ENCODE results near the gene RNF166.
A peak's percentile ranks its signal among the peaks of the same experiment; 100 is the strongest.

Gene RNF166

DNA sequence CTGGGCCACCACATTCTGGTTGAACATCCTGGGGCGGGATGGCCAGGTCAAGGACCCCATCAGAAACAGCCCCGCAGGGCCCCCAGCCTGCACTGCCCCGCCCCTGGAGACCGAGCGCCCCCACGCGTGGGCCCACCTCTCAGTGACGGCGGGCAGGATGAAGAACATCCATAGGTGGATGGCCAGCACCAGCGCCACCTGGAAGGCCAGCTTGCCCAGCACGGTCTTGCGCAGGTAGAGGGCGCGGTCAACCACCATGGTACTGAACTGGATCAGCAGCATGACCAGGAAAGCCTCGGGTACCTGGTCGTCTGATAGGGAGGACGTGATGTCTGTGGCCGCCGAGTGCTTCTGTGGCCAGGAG is 13.7 kb upstream of the RNF166 start:
- Mint-ChIP-seq H3K27ac (peak overlapping the region; percentile 30), H3K36me3 (peaks cover 5% of the 10 kb centered on the region), H3K9me3 (no peaks in the 10 kb centered on the region), H3K27me3 (no peaks in the 10 kb centered on the region), H3K4me1 (no peaks in the 10 kb centered on the region), H3K4me3 (no peak overlapping the region)

DNA sequence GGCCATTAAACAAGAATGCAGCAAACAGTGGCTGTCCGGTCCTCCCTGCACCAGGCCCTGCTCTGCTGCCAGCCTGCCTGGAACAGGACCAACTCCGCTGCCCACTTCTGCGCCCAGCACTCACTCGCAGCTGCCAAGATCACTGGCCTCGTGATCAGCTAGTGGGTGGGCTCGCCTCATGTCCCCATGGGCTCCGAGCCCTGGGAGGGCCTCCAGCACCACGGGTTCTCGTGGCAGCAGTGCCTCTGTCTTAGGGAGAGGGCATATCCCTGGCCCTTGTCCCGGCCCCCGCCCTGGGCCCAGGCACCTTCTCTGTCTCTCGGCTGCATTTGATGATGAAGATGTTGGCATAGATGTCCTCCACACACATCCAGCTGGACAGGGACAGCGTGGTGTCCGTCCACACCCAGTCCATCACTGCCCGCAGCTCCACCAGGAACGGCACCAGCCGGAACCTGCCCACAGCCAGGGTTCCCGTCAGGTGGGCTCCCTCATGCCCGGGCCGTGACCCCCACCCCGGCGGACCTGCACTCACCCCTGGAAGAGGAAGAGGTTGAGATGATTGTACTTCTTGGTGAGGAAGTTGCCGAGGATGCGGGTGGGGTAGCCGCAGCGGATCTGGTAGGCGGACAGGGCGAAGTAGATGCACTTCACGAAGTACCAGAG is 13.2 kb upstream of the RNF166 start:
- H3K36me3 Mint-ChIP-seq, result peaks cover 5% of the 10 kb centered on the region
- no peaks in the 10 kb centered on the region for H3K27me3 Mint-ChIP-seq
- no peaks in the 10 kb centered on the region for H3K9me3 Mint-ChIP-seq
- H3K27ac Mint-ChIP-seq, result no peak overlapping the region
- H3K4me3 Mint-ChIP-seq, result no peak overlapping the region
- H3K4me1 Mint-ChIP-seq, result no peaks in the 10 kb centered on the region

DNA sequence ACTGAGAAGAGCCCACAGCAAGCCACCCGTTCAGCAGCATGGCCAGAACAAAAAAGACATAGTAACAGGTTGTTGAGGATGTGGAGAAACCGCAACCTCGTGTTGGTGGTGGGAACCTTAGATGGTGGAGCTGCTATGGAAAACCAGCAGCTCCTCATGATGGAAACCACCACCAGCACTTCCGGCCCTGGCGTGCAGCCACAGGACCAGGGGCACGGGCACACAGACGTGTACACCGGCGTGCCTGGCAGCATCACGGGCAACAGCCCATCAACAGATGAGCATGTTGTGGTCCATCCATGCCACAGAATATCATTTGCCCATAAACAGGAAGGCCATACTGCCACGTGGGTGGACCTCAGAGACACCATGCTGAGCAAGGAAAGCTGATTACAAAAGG is 12.0 kb upstream of the RNF166 start:
- Mint-ChIP-seq H3K27ac (peak overlapping the region; percentile 23), H3K36me3 (peaks cover 5% of the 10 kb centered on the region), H3K4me3 (no peak overlapping the region), H3K9me3 (no peaks in the 10 kb centered on the region), H3K27me3 (no peaks in the 10 kb centered on the region), H3K4me1 (no peaks in the 10 kb centered on the region)

DNA sequence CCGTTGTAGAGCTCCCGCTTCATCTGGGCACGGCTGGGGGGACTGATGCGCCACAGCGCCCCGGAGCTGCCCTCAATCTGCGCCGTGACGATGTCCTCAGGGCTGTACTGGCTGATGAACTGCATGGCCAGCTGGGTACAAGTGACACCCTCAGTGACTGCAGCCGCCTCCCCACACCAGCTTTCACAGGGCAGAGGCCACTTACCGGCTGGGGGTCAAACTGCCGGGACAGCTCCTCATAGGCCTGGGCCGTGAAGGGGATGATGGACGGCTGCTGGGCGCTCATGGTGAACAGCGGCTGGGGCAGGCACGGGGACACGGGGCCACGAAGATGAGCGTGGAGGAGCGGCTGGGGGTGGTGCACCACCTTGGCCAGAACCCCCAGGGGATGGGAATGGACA is 10.4 kb upstream of the RNF166 start:
- H3K36me3 Mint-ChIP-seq, result peaks cover 5% of the 10 kb centered on the region
- no peak overlapping the region for H3K27ac Mint-ChIP-seq
- no peak overlapping the region for H3K4me3 Mint-ChIP-seq
- no peaks in the 10 kb centered on the region for H3K27me3 Mint-ChIP-seq
- no peaks in the 10 kb centered on the region for H3K9me3 Mint-ChIP-seq
- H3K4me1 Mint-ChIP-seq, result peaks cover 5% of the 10 kb centered on the region

DNA sequence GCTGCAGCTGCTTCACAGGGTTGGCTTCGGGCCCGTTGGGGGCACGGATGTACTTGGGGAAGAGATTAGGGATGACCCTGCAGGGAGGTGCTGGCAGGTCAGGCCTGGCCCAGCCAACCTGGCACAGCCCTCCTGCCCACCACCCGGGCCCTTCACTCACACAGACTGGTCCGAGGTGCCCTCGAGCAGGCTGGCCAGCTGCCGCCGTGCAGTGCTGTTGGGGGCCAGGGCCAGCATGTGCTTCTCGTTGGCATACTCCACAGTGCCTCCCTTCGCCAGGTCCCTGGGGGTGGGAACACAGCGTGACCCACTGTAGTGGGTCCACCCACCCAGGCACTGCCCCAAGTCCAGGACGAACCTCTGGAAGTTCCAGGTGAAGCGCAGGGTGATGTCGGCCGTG is 10.0 kb upstream of the RNF166 start:
- no peaks in the 10 kb centered on the region for H3K9me3 Mint-ChIP-seq
- H3K36me3 Mint-ChIP-seq, result peaks cover 5% of the 10 kb centered on the region
- H3K27ac Mint-ChIP-seq, result no peak overlapping the region
- peaks cover 7% of the 10 kb centered on the region for H3K4me1 Mint-ChIP-seq
- no peaks in the 10 kb centered on the region for H3K27me3 Mint-ChIP-seq
- no peak overlapping the region for H3K4me3 Mint-ChIP-seq

DNA sequence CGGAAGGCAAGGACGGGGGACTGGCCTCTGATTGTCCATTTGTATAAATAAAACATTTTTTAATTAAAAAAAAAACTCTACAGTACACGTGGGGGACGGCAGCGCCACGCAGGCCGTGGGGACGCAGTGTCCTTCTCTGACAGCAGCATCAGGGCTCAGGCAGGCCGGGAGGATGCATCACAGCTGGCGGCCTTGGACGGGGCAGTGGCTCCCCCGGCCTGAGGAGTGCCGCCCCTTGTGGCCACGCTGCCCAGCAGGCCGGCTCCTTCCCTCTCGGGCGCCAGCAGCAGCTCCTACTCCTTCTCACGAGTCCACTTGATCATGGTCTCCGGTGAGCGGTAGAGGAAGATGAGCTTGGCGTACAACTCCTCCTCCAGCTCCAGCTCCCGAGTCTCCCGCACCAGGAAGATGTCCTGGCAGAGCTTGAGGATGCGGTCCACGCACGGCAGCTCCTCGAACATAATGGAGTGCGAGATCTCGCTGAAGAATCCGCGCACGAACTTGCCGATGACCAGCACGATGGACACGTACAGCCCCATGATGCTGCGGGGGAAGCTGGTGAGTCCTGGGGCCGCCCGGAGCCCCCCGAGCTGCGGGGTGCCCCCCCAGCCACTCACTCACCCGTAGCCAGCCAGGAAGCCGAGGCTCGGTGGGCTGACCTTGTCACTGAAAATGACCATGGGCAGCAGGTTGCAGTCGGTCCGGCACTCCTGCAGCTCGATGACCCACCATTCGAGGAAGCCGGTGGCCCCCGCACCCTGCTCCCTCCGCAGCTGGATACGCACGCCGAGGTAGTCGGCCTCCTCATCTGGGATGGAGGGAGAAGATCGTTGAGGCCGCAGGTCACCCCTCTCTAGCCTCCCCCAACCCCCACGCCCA is 9.3 kb upstream of the RNF166 start:
- H3K36me3 Mint-ChIP-seq, result peaks cover 4% of the 10 kb centered on the region
- H3K4me1 Mint-ChIP-seq, result peaks cover 7% of the 10 kb centered on the region
- H3K27ac Mint-ChIP-seq, result no peak overlapping the region
- no peaks in the 10 kb centered on the region for H3K9me3 Mint-ChIP-seq
- H3K4me3 Mint-ChIP-seq, result no peak overlapping the region
- H3K27me3 Mint-ChIP-seq, result no peaks in the 10 kb centered on the region

DNA sequence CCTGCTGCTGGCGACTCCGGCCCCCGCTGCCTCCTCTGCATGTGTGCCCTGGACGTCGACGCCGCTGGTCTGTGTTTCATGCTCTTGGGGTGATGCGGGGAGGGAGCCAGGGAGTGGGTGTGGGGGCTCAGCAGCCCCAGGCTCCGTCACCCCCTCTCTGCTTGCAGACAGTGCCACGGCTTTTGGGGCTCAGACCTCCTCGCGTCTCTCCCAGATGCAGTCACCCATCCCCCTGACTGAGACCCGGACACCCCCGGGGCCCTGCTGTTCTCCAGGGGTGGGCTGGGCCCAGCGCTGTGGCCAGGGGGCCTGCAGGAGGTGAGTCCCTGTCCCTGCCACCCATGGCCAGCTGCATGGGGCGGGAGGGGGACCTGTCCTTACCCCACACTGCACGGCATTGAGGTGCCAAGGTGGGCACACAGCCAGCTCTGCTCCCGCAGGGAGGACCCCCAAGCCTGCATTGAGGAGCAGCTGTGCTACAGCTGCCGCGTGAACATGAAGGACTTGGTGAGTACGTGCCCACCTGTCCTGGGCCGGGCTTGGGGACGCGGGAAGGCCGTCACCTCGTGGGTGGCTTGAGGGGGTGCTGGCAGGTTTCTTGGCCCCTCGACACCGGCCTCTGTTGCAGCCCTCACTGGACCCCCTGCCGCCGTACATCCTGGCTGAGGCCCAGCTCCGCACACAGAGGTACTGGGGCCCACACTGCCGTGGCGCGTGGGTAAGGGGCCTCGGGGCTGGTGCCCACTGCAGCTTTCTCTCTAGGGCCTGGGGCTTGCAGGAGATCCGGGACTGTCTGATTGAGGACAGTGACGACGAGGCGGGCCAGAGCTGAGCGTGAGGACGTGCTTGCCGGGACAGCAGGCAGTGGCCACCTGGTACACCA is 8.5 kb upstream of the RNF166 start:
- Mint-ChIP-seq H3K27me3 (no peaks in the 10 kb centered on the region), H3K36me3 (peaks cover 4% of the 10 kb centered on the region), H3K9me3 (no peaks in the 10 kb centered on the region), H3K4me1 (peaks cover 8% of the 10 kb centered on the region), H3K4me3 (no peak overlapping the region), H3K27ac (no peak overlapping the region)

DNA sequence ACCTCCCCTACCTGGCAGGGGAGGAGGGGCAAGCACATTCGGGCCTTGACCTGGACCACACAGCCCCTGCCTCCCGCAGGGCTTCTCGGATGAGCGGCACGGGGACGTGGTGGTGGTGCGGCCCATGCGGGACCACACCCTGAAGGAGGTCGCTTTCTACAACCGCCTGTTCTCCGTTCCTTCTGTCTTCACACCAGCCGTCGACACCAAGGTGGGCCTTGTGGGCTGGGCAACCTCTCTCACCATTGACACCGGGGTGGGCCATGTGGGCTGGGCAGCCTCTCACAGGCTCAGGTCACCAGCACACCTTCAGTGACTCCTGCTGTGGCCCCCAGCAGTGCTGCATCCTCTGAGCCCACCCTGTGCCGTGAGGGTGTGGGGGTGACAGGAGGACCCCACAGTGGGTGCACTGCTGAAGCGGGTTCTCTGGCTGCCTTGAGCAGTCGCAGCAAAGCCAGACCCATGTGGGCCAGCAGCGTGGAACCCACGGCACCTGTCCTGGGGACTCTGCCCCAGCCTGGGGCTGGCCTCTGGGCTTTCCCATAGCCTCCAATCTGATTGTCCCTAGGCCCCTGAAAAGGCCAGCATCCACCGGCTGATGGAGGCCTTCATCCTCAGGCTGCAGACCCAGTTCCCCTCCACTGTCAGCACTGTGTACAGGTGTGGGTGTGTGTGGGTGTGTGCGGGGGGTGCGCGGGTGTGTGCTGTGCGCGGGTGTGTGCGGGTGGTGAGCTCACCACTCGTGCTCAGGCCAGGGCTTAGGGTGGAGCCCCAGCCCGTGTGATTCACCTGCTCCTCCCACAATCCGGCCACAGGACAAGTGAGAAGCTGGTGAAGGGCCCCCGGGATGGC is 7.6 kb upstream of the RNF166 start:
- H3K4me3 Mint-ChIP-seq, result no peak overlapping the region
- no peak overlapping the region for H3K27ac Mint-ChIP-seq
- H3K36me3 Mint-ChIP-seq, result peaks cover 2% of the 10 kb centered on the region
- H3K27me3 Mint-ChIP-seq, result no peaks in the 10 kb centered on the region
- no peaks in the 10 kb centered on the region for H3K9me3 Mint-ChIP-seq
- H3K4me1 Mint-ChIP-seq, result peaks cover 11% of the 10 kb centered on the region

DNA sequence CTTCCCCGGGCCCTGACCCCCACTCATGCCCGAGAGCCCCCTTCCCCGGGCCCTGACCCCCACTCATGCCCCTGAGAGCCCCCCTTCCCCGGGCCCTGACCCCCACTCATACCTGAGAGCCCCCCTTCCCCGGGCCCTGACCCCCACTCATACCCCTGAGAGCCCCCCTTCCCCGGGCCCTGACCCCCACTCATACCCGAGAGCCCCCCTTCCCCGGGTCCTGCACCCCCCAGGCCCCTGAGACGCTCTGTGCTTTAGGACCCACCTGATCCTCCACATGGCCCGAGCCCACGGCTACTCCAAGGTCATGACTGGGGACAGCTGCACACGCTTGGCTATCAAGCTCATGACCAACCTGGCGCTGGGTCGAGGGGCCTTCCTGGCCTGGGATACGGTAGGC is 6.8 kb upstream of the RNF166 start:
- Mint-ChIP-seq H3K9me3 (no peaks in the 10 kb centered on the region), H3K36me3 (peaks cover 2% of the 10 kb centered on the region), H3K4me3 (no peak overlapping the region), H3K27ac (no peak overlapping the region), H3K4me1 (peaks cover 11% of the 10 kb centered on the region), H3K27me3 (no peaks in the 10 kb centered on the region)

DNA sequence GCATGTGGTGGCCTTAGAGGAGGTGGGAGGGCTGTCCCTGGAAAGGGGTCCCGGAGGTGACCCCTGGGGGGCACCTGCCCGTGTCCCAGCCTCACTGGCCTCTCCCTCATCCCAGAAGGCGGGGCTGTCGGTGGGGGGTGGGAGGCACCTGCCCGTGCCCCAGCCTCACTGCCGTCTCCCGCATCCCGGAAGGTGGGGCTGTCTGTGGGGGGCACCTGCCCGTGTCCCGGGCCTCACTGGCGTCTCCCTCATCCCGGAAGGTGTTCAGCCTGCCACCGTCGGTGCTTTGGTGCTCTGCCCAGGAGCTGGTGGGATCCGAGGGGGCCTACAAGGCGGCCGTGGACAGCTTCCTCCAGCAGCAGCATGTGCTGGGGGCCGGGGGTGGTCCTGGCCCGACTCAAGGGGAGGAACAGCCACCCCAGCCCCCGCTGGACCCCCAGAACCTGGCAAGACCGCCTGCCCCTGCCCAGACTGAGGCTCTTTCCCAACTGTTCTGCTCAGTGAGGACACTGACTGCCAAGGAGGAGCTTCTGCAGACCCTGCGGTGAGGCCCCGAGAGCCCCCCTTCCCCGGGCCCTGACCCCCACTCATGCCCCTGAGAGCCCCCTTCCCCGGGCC is 6.3 kb upstream of the RNF166 start:
- H3K27ac Mint-ChIP-seq, result no peak overlapping the region
- H3K27me3 Mint-ChIP-seq, result no peaks in the 10 kb centered on the region
- H3K4me3 Mint-ChIP-seq, result no peak overlapping the region
- peaks cover 12% of the 10 kb centered on the region for H3K4me1 Mint-ChIP-seq
- no peaks in the 10 kb centered on the region for H3K9me3 Mint-ChIP-seq
- H3K36me3 Mint-ChIP-seq, result peaks cover 2% of the 10 kb centered on the region

DNA sequence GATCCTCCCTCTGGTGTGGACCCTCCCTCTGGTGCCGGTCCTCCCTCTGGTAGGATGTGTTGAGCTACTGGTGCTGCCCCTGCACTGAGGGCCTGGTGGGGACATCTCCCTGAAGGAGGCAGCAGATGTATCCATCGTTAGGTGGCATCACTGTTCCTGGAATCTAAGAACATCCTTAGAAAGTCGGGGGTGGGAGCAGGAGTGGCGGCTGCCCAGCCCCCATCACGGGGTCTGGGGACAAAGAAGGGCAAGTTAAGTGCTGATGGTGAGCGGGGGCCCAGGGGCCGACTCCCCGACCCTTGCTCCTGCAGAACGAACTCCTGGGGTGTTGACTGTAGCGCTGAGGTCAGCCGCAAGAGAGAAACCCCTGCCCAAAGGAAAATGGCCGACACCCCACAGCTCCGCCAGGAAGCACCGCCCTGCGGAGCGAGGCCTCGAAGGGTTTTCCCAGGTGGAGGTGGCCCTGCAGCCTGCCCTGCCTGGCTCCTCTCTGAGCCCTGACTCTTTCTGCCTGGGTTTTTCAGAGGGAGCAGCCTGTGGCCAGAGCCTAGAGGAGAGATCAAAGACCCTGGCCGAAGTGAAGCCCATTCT is 5.6 kb upstream of the RNF166 start:
- no peak overlapping the region for H3K4me3 Mint-ChIP-seq
- H3K9me3 Mint-ChIP-seq, result no peaks in the 10 kb centered on the region
- no peaks in the 10 kb centered on the region for H3K27me3 Mint-ChIP-seq
- no peaks in the 10 kb centered on the region for H3K36me3 Mint-ChIP-seq
- no peak overlapping the region for H3K27ac Mint-ChIP-seq
- peaks cover 17% of the 10 kb centered on the region for H3K4me1 Mint-ChIP-seq

DNA sequence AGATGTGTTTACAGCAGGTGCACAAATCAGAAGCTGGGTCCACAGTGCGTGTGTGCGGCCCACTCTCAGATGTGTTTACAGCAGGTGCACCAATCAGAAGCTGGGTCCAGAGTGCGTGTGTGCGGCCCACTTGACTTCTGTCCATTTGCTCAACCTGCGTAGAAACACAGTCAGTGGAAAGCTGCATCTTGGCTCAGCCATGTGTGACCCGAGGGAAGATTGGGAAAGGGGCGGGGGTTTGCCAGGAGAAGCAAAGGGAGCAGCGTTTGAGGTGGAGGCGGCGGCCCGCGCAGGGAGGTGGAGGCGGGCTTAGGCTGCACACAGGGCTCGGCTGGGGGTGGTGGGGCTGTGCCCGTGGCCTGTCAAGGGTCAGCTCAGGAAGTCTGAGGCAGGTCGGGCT is 4.3 kb upstream of the RNF166 start:
- H3K4me1 Mint-ChIP-seq, result peaks cover 17% of the 10 kb centered on the region
- H3K27me3 Mint-ChIP-seq, result no peaks in the 10 kb centered on the region
- no peaks in the 10 kb centered on the region for H3K9me3 Mint-ChIP-seq
- no peaks in the 10 kb centered on the region for H3K36me3 Mint-ChIP-seq
- no peak overlapping the region for H3K4me3 Mint-ChIP-seq
- H3K27ac Mint-ChIP-seq, result no peak overlapping the region

DNA sequence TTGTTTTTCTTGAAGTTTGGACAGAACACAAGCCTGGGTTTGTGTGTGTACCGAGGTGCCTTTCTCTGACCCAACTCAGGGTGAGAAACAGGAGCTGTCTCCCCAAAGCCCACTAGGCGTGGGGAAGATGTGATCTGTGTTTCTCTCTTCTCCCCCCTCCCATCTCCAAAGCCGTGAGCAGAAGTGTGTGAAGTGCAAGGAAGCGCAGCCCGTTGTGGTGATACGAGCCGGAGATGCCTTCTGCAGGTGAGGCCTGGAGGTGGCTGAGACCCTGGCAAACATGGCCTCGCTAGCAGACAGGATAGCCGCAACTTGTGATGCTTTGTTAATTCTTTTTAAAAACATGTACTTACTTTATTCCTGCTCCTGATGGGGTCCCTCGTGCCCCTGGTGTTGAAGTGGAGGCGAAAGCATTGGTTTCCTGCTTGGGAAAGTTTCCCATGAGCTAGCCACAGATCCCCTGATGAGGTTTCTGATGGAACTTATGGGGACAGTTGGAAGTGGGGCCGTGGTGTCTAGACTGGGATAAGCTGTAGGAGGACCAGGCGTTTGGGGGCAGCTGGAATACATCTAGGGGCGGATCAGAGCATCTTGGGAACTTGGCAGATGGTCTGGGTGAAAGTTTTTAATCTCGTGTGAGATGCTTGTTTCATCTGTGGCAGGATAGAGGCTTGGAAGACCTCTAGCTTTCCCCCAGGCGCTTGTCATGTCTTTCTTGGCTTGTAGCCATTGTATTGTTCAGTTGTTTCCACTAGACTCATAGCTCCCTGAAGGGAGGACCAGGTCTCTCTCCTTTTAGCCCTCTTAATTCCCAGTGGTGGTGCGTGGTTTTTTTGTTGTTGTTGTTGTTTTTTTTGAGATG is 988 bp upstream of the RNF166 start:
- H3K27me3 Mint-ChIP-seq, result no peaks in the 10 kb centered on the region
- H3K36me3 Mint-ChIP-seq, result no peaks in the 10 kb centered on the region

DNA sequence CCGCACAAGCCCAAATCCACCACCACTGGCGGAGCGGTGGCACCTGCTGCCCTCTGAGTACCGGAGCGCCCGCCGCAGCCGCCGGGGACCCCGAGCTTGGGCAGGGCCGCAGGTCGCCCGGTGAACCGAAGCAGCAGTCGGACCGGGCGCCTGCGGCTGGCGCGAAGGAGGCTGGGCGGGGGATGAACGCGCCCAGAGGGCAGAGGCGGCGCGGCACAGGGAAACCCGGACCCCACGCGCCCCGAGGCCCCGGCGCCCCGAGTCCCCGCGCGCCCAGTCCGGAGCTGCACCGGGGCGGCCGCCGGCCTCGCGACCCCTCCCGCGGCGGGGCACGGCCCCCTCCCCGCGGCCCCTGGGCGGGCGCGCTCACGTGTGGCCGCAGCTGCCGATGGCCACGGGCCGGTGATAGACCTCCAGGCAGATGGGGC is 393 bp downstream of the RNF166 start:
- H3K27me3 Mint-ChIP-seq, result no peaks in the 10 kb centered on the region
- H3K36me3 Mint-ChIP-seq, result no peaks in the 10 kb centered on the region
- H3K4me1 Mint-ChIP-seq, result peaks cover 49% of the 10 kb centered on the region
- no peaks in the 10 kb centered on the region for H3K9me3 Mint-ChIP-seq
- no peak overlapping the region for H3K27ac Mint-ChIP-seq
- peak overlapping the region; percentile 89 for H3K4me3 Mint-ChIP-seq

More for the DNA sequence above, 988 bp upstream of the RNF166 start:
- Mint-ChIP-seq H3K4me3 (peak overlapping the region; percentile 86), H3K27ac (peak overlapping the region; percentile 56), H3K4me1 (peaks cover 44% of the 10 kb centered on the region), H3K9me3 (no peaks in the 10 kb centered on the region)

Data from activated naive CD4-positive, alpha-beta T cell treated with anti-CD3 and anti-CD28 coated beads, Interleukin-2, amount 50 U/mL, for 24 hours (primary cell).